ENCODE data around the gene SLC6A6. TPM values are rescaled to one million over a fixed set of nuclear protein-coding genes. Genes with fewer than 3 reads are reported as not detected.

Gene SLC6A6
- total and polyA plus RNA-seq, 2 experiments from 2014 or later = 27.5 to 150 TPM

DNA sequence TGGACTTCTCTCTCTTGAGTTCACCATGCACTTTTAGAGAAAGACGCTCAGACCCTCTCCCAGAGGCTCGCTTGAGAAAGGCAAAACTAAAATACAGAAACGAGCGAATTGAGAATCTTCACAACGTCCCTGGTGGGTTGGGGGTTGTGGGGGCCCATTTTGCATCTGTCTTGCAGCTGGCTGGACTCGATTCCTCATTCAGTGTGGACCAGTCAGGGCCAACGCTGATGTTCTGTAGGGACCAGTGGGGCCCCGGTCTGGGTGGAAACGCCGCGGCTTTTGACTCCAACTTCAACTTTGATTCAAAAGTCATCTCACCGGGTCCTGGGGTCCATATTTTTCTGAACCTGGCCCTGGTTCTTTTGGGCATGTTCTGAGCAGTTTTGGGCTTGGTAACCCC lies 68.1 kb downstream of the SLC6A6 start:
- H3K4me3 Mint-ChIP-seq = no peak overlapping the region
- Histone ChIP-seq H3K27ac (ENCODE audit: low read depth) (no peak overlapping the region), H3K4me2 (no peak overlapping the region), H3K36me3 (ENCODE audit: insufficient read depth) (peaks cover 26% of the 10 kb centered on the region), H3K27me3 (ENCODE audit: insufficient read depth) (no peaks in the 10 kb centered on the region), H4K20me1 (replicated peaks; ENCODE audit: insufficient read depth) (peaks cover 4% of the 10 kb centered on the region), H3K4me3 (no peak overlapping the region), H2AFZ (no peak overlapping the region), H3K4me1 (ENCODE audit: insufficient read depth) (no peaks in the 10 kb centered on the region), H3F3A (replicated peaks; ENCODE audit: low read depth) (0 out of 2 replicates have a peak, but pooled peaks cover 7% of the 10 kb centered on the region), H3K9me2 (ENCODE audit: insufficient read depth) (no peaks in the 10 kb centered on the region), H3K79me2 (replicated peaks; ENCODE audit: insufficient read depth) (no peaks in the 10 kb centered on the region)
- no peaks in the 10 kb centered on the region for H3K9me3 Mint-ChIP-seq
- TF ChIP-seq ZNF114 (CRISPR knock-in tag; IDR thresholded peaks at IDR 0.05) = no peak
- no peak for TF ChIP-seq NANOG (IDR thresholded peaks at IDR 0.05; ENCODE audit: borderline replicate concordance)
- no peak for TF ChIP-seq REST (IDR thresholded peaks at IDR 0.05; ENCODE audit: unreplicated experiment)
- no peak for TF ChIP-seq JUNB (IDR thresholded peaks at IDR 0.05; ENCODE audit: unreplicated experiment)
- no peak for TF ChIP-seq EZH2phosphoT487 (IDR thresholded peaks at IDR 0.05; ENCODE audit: unreplicated experiment)
- TF ChIP-seq ZNF331 (CRISPR knock-in tag; IDR thresholded peaks at IDR 0.05; ENCODE audit: low read depth) = no peak
- TF ChIP-seq STAT1 (IDR thresholded peaks at IDR 0.05; ENCODE audit: unreplicated experiment) = no peak
- no peak for TF ChIP-seq ETS1 (IDR thresholded peaks at IDR 0.05)
- no peak for TF ChIP-seq CREB1 (CRISPR knock-in tag; IDR thresholded peaks at IDR 0.05; ENCODE audit: low read depth)
- no peak overlapping the region for H3K27ac Mint-ChIP-seq
- DNase-seq (ENCODE audit: low spot score) (no peak), ATAC-seq (no peak)
- peaks cover 42% of the 10 kb centered on the region for H3K36me3 Mint-ChIP-seq (ENCODE audit: low read depth)
- peaks cover 1% of the 10 kb centered on the region for H3K27me3 Mint-ChIP-seq (ENCODE audit: insufficient read depth, low read depth, poor library complexity)
- H3K4me1 Mint-ChIP-seq = peaks cover 8% of the 10 kb centered on the region

GRCh38 chr3:14471016-14471415 lies 68.6 kb downstream of the SLC6A6 start:
- H4K20me1 ChIP-seq (replicated peaks; ENCODE audit: insufficient read depth) = peaks cover 4% of the 10 kb centered on the region
- H3K4me2 ChIP-seq = no peak overlapping the region
- H3K4me1 ChIP-seq (ENCODE audit: insufficient read depth) = no peaks in the 10 kb centered on the region
- peaks cover 44% of the 10 kb centered on the region for H3K36me3 Mint-ChIP-seq (ENCODE audit: low read depth)
- no peak overlapping the region for H2AFZ ChIP-seq
- peaks cover 26% of the 10 kb centered on the region for H3K36me3 ChIP-seq (ENCODE audit: insufficient read depth)
- 0 out of 2 replicates have a peak, but pooled peaks cover 3% of the 10 kb centered on the region for H3F3A ChIP-seq (replicated peaks; ENCODE audit: low read depth)
- H3K9me2 ChIP-seq (ENCODE audit: insufficient read depth) = no peaks in the 10 kb centered on the region
- H3K79me2 ChIP-seq (replicated peaks; ENCODE audit: insufficient read depth) = no peaks in the 10 kb centered on the region
- H3K9me3 Mint-ChIP-seq = no peaks in the 10 kb centered on the region
- ATAC-seq (no peak), DNase-seq (ENCODE audit: low spot score) (no peak)
- no peak overlapping the region for H3K4me3 Mint-ChIP-seq
- H3K27me3 ChIP-seq (ENCODE audit: insufficient read depth) = no peaks in the 10 kb centered on the region
- no peak overlapping the region for H3K27ac Mint-ChIP-seq
- H3K4me1 Mint-ChIP-seq = peaks cover 8% of the 10 kb centered on the region
- no peak for TF ChIP-seq EZH2 (IDR thresholded peaks at IDR 0.05; ENCODE audit: low read depth, unreplicated experiment)
- no peak for TF ChIP-seq ZNF331 (CRISPR knock-in tag; IDR thresholded peaks at IDR 0.05; ENCODE audit: low read depth)
- no peak for TF ChIP-seq JUNB (IDR thresholded peaks at IDR 0.05; ENCODE audit: unreplicated experiment)
- TF ChIP-seq NANOG (IDR thresholded peaks at IDR 0.05; ENCODE audit: borderline replicate concordance) = no peak
- TF ChIP-seq REST (IDR thresholded peaks at IDR 0.05; ENCODE audit: unreplicated experiment) = no peak
- TF ChIP-seq ETS1 (IDR thresholded peaks at IDR 0.05) = no peak
- TF ChIP-seq ZNF114 (CRISPR knock-in tag; IDR thresholded peaks at IDR 0.05) = no peak
- TF ChIP-seq EZH2phosphoT487 (IDR thresholded peaks at IDR 0.05; ENCODE audit: unreplicated experiment) = no peak
- no peak for TF ChIP-seq CREB1 (CRISPR knock-in tag; IDR thresholded peaks at IDR 0.05; ENCODE audit: low read depth)
- no peak for TF ChIP-seq STAT1 (IDR thresholded peaks at IDR 0.05; ENCODE audit: unreplicated experiment)
- TF ChIP-seq POLR2AphosphoS5 (IDR thresholded peaks at IDR 0.05; ENCODE audit: low read depth) = no peak
- no peak overlapping the region for H3K27ac ChIP-seq (ENCODE audit: low read depth)
- no peak overlapping the region for H3K4me3 ChIP-seq
- H3K27me3 Mint-ChIP-seq (ENCODE audit: insufficient read depth, low read depth, poor library complexity) = peaks cover 1% of the 10 kb centered on the region

All from GM23338 (cell line).